Measurements from ENCODE around the gene IZUMO1R. TPM values are rescaled to one million over a fixed set of nuclear protein-coding genes. Genes with fewer than 3 reads are reported as not detected.
"Not testable (repeated sequence)": the region's sequence is repeated elsewhere in the genome, so short reads cannot be mapped to it uniquely, and the experiment has no call there.

Gene IZUMO1R
- total RNA-seq, 5 donors from 2014 or later (not counting 1 experiment from before 2014, with no cell fraction given): not detected

GRCh38 chr11:94330789-94331188 lies 26.4 kb downstream of the IZUMO1R start:
- Mint-ChIP-seq H3K27ac (no peak overlapping the region), H3K9me3 (peaks cover 0 to 5% (median 2%) of the 10 kb centered on the region in 3 donors), H3K4me1 (no peaks in the 10 kb centered on the region), H3K27me3 (peaks cover 2 to 12% of the 10 kb centered on the region in 2 donors), H3K4me3 (no peak overlapping the region), H3K36me3 (no peaks in the 10 kb centered on the region)
- 80% methylated on average over 1 of the region's 2 CpGs for WGBS (ENCODE audit: insufficient coverage)
- ATAC-seq (replicated peaks in 1 of 4): no peak
- Histone ChIP-seq H3K27ac (ENCODE audit: low read length) (no peak overlapping the region), H3K4me3 (ENCODE audit: control insufficient read depth in 1 of 2, extremely low read depth in 1 of 2, low read length in 1 of 2) (no peak overlapping the region), H3K36me3 (ENCODE audit: control insufficient read depth in 2 of 2, extremely low read depth in 1 of 2, insufficient read depth in 1 of 2, low read length in 1 of 2) (no peaks in the 10 kb centered on the region), H3K27me3 (replicated peaks in 1 of 2; ENCODE audit: control insufficient read depth in 2 of 2, extremely low read depth in 1 of 2, insufficient read depth in 2 of 2, low read length in 1 of 2) (no peaks in the 10 kb centered on the region), H3K4me1 (ENCODE audit: control insufficient read depth in 1 of 2, extremely low read depth in 1 of 2, insufficient read depth in 2 of 2, low read length in 2 of 2) (no peaks in the 10 kb centered on the region), H3K9me3 (no peaks in the 10 kb centered on the region)
- CTCF ChIA-PET: no interaction called here
- POLR2A ChIA-PET: no interaction called here
- no peak for DNase-seq

GRCh38 chr11:94332814-94333213 lies 28.4 kb downstream of the IZUMO1R start:
- Mint-ChIP-seq H3K27me3 (peaks cover 10 to 27% of the 10 kb centered on the region in 2 donors), H3K36me3 (no peaks in the 10 kb centered on the region), H3K9me3 (peaks cover 0 to 4% (median 0%) of the 10 kb centered on the region in 3 donors), H3K4me1 (no peaks in the 10 kb centered on the region), H3K4me3 (no peak overlapping the region), H3K27ac (no peak overlapping the region)
- CTCF ChIA-PET: no interaction called here
- H3K4me1 ChIP-seq (ENCODE audit: control insufficient read depth in 1 of 2, extremely low read depth in 1 of 2, insufficient read depth in 2 of 2, low read length in 2 of 2): no peaks in the 10 kb centered on the region
- no peak for ATAC-seq (replicated peaks in 1 of 4)
- POLR2A ChIA-PET: no interaction called here
- DNase-seq: no peak
- no peak overlapping the region for H3K4me3 ChIP-seq (ENCODE audit: control insufficient read depth in 1 of 2, extremely low read depth in 1 of 2, low read length in 1 of 2)
- H3K27me3 ChIP-seq (replicated peaks in 1 of 2; ENCODE audit: control insufficient read depth in 2 of 2, extremely low read depth in 1 of 2, insufficient read depth in 2 of 2, low read length in 1 of 2): peaks cover 0 to 4% of the 10 kb centered on the region in 2 experiments
- no peaks in the 10 kb centered on the region for H3K9me3 ChIP-seq
- H3K27ac ChIP-seq (ENCODE audit: low read length): no peak overlapping the region
- H3K36me3 ChIP-seq (ENCODE audit: control insufficient read depth in 2 of 2, extremely low read depth in 1 of 2, insufficient read depth in 1 of 2, low read length in 1 of 2): no peaks in the 10 kb centered on the region

- CTCF ChIA-PET: no interaction called here
- H3K27ac Mint-ChIP-seq: no peak overlapping the region
- WGBS (ENCODE audit: insufficient coverage): no CpG with 5 or more reads among the region's 6 CpGs
- ATAC-seq (replicated peaks in 1 of 4): no peak
- H3K4me3 Mint-ChIP-seq: no peak overlapping the region
- H3K27ac ChIP-seq (ENCODE audit: low read length): no peak overlapping the region
- H3K4me3 ChIP-seq (ENCODE audit: control insufficient read depth in 1 of 2, extremely low read depth in 1 of 2, low read length in 1 of 2): no peak overlapping the region
- peaks cover 0 to 4% of the 10 kb centered on the region in 2 experiments for H3K27me3 ChIP-seq (replicated peaks in 1 of 2; ENCODE audit: control insufficient read depth in 2 of 2, extremely low read depth in 1 of 2, insufficient read depth in 2 of 2, low read length in 1 of 2)
- H3K4me1 Mint-ChIP-seq: no peaks in the 10 kb centered on the region
- no peaks in the 10 kb centered on the region for H3K9me3 ChIP-seq
- DNase-seq: no peak
- H3K36me3 Mint-ChIP-seq: no peaks in the 10 kb centered on the region
- POLR2A ChIA-PET: no interaction called here
- H3K4me1 ChIP-seq (ENCODE audit: control insufficient read depth in 1 of 2, extremely low read depth in 1 of 2, insufficient read depth in 2 of 2, low read length in 2 of 2): no peaks in the 10 kb centered on the region
- H3K36me3 ChIP-seq (ENCODE audit: control insufficient read depth in 2 of 2, extremely low read depth in 1 of 2, insufficient read depth in 1 of 2, low read length in 1 of 2): no peaks in the 10 kb centered on the region
- peaks cover 0 to 8% (median 0%) of the 10 kb centered on the region in 3 donors for H3K9me3 Mint-ChIP-seq
- peaks cover 10 to 22% of the 10 kb centered on the region in 2 donors for H3K27me3 Mint-ChIP-seq
Observed at GRCh38 chr11:94336033-94336432, 31.7 kb downstream of the IZUMO1R start.

GRCh38 chr11:94338651-94339050 lies 34.3 kb downstream of the IZUMO1R start:
- Histone ChIP-seq H3K27ac (ENCODE audit: low read length) (no peak overlapping the region), H3K9me3 (no peaks in the 10 kb centered on the region), H3K4me3 (ENCODE audit: control insufficient read depth in 1 of 2, extremely low read depth in 1 of 2, low read length in 1 of 2) (no peak overlapping the region), H3K4me1 (ENCODE audit: control insufficient read depth in 1 of 2, extremely low read depth in 1 of 2, insufficient read depth in 2 of 2, low read length in 2 of 2) (no peaks in the 10 kb centered on the region), H3K27me3 (replicated peaks in 1 of 2; ENCODE audit: control insufficient read depth in 2 of 2, extremely low read depth in 1 of 2, insufficient read depth in 2 of 2, low read length in 1 of 2) (peaks cover 0 to 4% of the 10 kb centered on the region in 2 experiments), H3K36me3 (ENCODE audit: control insufficient read depth in 2 of 2, extremely low read depth in 1 of 2, insufficient read depth in 1 of 2, low read length in 1 of 2) (no peaks in the 10 kb centered on the region)
- DNase-seq (no peak), ATAC-seq (replicated peaks in 1 of 4) (no peak)
- no CpG with 5 or more reads among the region's 3 CpGs for WGBS (ENCODE audit: insufficient coverage)
- POLR2A ChIA-PET: no interaction called here
- H3K4me3 Mint-ChIP-seq: no peak overlapping the region
- H3K36me3 Mint-ChIP-seq: no peaks in the 10 kb centered on the region
- H3K4me1 Mint-ChIP-seq: no peaks in the 10 kb centered on the region
- H3K9me3 Mint-ChIP-seq: peaks cover 0 to 8% (median 0%) of the 10 kb centered on the region in 3 donors
- peaks cover 10 to 17% of the 10 kb centered on the region in 2 donors for H3K27me3 Mint-ChIP-seq
- H3K27ac Mint-ChIP-seq: no peak overlapping the region
- CTCF ChIA-PET: no interaction called here

GRCh38 chr11:94342250-94342649 lies 37.9 kb downstream of the IZUMO1R start:
- Histone ChIP-seq H3K4me1 (ENCODE audit: control insufficient read depth in 1 of 2, extremely low read depth in 1 of 2, insufficient read depth in 2 of 2, low read length in 2 of 2) (no peaks in the 10 kb centered on the region), H3K27ac (ENCODE audit: low read length) (no peak overlapping the region), H3K36me3 (ENCODE audit: control insufficient read depth in 2 of 2, extremely low read depth in 1 of 2, insufficient read depth in 1 of 2, low read length in 1 of 2) (no peaks in the 10 kb centered on the region), H3K27me3 (replicated peaks in 1 of 2; ENCODE audit: control insufficient read depth in 2 of 2, extremely low read depth in 1 of 2, insufficient read depth in 2 of 2, low read length in 1 of 2) (peaks cover 0 to 2% of the 10 kb centered on the region in 2 experiments), H3K4me3 (ENCODE audit: control insufficient read depth in 1 of 2, extremely low read depth in 1 of 2, low read length in 1 of 2) (no peak overlapping the region), H3K9me3 (no peaks in the 10 kb centered on the region)
- Mint-ChIP-seq H3K36me3 (no peaks in the 10 kb centered on the region), H3K27me3 (peaks cover 3 to 4% of the 10 kb centered on the region in 2 donors), H3K4me1 (no peaks in the 10 kb centered on the region), H3K27ac (no peak overlapping the region), H3K9me3 (peaks cover 0 to 8% (median 0%) of the 10 kb centered on the region in 3 donors), H3K4me3 (no peak overlapping the region)
- DNase-seq (no peak), ATAC-seq (replicated peaks in 1 of 4) (no peak)
- CTCF ChIA-PET: no interaction called here
- WGBS (ENCODE audit: insufficient coverage): no CpG with 5 or more reads among the region's 3 CpGs
- POLR2A ChIA-PET: interaction anchor here in 1 of 2 donors (0.7 kb wide), 1 partner anchor 24 kb away, joined by 3 read pairs; no protein-coding TSS in a partner anchor

GRCh38 chr11:94343495-94343894 lies 39.1 kb downstream of the IZUMO1R start:
- Histone ChIP-seq H3K4me1 (ENCODE audit: control insufficient read depth in 1 of 2, extremely low read depth in 1 of 2, insufficient read depth in 2 of 2, low read length in 2 of 2) (no peaks in the 10 kb centered on the region), H3K4me3 (ENCODE audit: control insufficient read depth in 1 of 2, extremely low read depth in 1 of 2, low read length in 1 of 2) (no peak overlapping the region), H3K36me3 (ENCODE audit: control insufficient read depth in 2 of 2, extremely low read depth in 1 of 2, insufficient read depth in 1 of 2, low read length in 1 of 2) (no peaks in the 10 kb centered on the region), H3K27me3 (replicated peaks in 1 of 2; ENCODE audit: control insufficient read depth in 2 of 2, extremely low read depth in 1 of 2, insufficient read depth in 2 of 2, low read length in 1 of 2) (no peaks in the 10 kb centered on the region), H3K9me3 (no peaks in the 10 kb centered on the region), H3K27ac (ENCODE audit: low read length) (no peak overlapping the region)
- H3K36me3 Mint-ChIP-seq: no peaks in the 10 kb centered on the region
- ChIA-PET CTCF (interaction anchor here in 1 of 2 donors (0.6 kb wide), 1 partner anchor 1422 kb away, joined by 3 read pairs; no protein-coding TSS in a partner anchor), POLR2A (no interaction called here)
- H3K27ac Mint-ChIP-seq: no peak overlapping the region
- no peak overlapping the region for H3K4me3 Mint-ChIP-seq
- no peaks in the 10 kb centered on the region for H3K27me3 Mint-ChIP-seq
- H3K9me3 Mint-ChIP-seq: peaks cover 0 to 8% (median 0%) of the 10 kb centered on the region in 3 donors
- DNase-seq: no peak
- WGBS (ENCODE audit: insufficient coverage): no CpG with 5 or more reads among the region's 1 CpG
- ATAC-seq (replicated peaks in 1 of 4): no peak
- no peaks in the 10 kb centered on the region for H3K4me1 Mint-ChIP-seq

- not testable (repeated sequence) for H3K9me3 Mint-ChIP-seq
Observed at GRCh38 chr11:94346311-94346710, 41.9 kb downstream of the IZUMO1R start.

More at GRCh38 chr11:94346311-94346710, 41.9 kb downstream of the IZUMO1R start:
- H3K4me3 ChIP-seq (ENCODE audit: control insufficient read depth in 1 of 2, extremely low read depth in 1 of 2, low read length in 1 of 2); CTCF ChIA-PET; H3K27ac ChIP-seq (ENCODE audit: low read length); H3K4me1 ChIP-seq (ENCODE audit: control insufficient read depth in 1 of 2, extremely low read depth in 1 of 2, insufficient read depth in 2 of 2, low read length in 2 of 2); H3K36me3 ChIP-seq (ENCODE audit: control insufficient read depth in 2 of 2, extremely low read depth in 1 of 2, insufficient read depth in 1 of 2, low read length in 1 of 2); H3K27ac Mint-ChIP-seq; H3K27me3 Mint-ChIP-seq; ATAC-seq (replicated peaks in 1 of 4); DNase-seq; H3K27me3 ChIP-seq (replicated peaks in 1 of 2; ENCODE audit: control insufficient read depth in 2 of 2, extremely low read depth in 1 of 2, insufficient read depth in 2 of 2, low read length in 1 of 2); POLR2A ChIA-PET; H3K4me3 Mint-ChIP-seq; H3K4me1 Mint-ChIP-seq; H3K36me3 Mint-ChIP-seq; H3K9me3 ChIP-seq: not testable (repeated sequence)
- WGBS (ENCODE audit: insufficient coverage): 52% methylated on average over 5 of the region's 8 CpGs
